ENCODE data around the gene CAPN11.
"Not testable (repeated sequence)": the region's sequence is repeated elsewhere in the genome, so short reads cannot be mapped to it uniquely, and the experiment has no call there.

CAPN11 gene

GRCh38 chr6:44230034-44230675 lies 71.5 kb downstream of the CAPN11 start:
- no peak for DNase-seq

- DNase-seq, result not testable (repeated sequence)
Measured at GRCh38 chr6:44231426-44231825, 72.8 kb downstream of the CAPN11 start.

GRCh38 chr6:44232676-44233566 lies 74.3 kb downstream of the CAPN11 start:
- no peak for DNase-seq

- no peak for DNase-seq
Measured at GRCh38 chr6:44233567-44234100, 75.0 kb downstream of the CAPN11 start.
